A673 (cell line): ENCODE measurements around the gene ZNF777. TPM values are rescaled to one million over a fixed set of nuclear protein-coding genes. Genes with fewer than 3 reads are reported as not detected.

Source experiments
- BruUV-seq: library from RNA; stranded (reverse); fragments of 400-500 nt; replicated peaks from 2 replicates; lab custom pipeline; 2021; lab: Mats Ljungman, UMichigan
- CTCF ChIA-PET: fragments of 300-600 bp; sonication (Branson Sonifier 250); formaldehyde crosslinking; loops from one replicate; lab custom pipeline; 2022; ENCODE audit warnings: antibody characterized with exemption; lab: Charles Lee
- POLR2A ChIA-PET: fragments of 300-600 bp; sonication (Branson Sonifier 250); formaldehyde crosslinking; loops from one replicate; lab custom pipeline; 2022; ENCODE audit warnings: antibody characterized with exemption; ENCODE audit not compliant: low non-redundant PET; lab: Charles Lee
- DNase-seq: peaks from one replicate; pipeline ENCODE4 v3.0.0-alpha.2; 2015; ENCODE audit warnings: low spot score
- H3K27ac ChIP-seq: fragments of 200-600 bp; sonication (generic); 2 replicates; pipeline ENCODE4 v1.5.1; 2016; ENCODE audit warnings: mixed run types, low read depth, mild to moderate bottlenecking, mixed read lengths, antibody characterized with exemption, low read length; ENCODE audit not compliant: poor library complexity, severe bottlenecking
- H3K27me3 ChIP-seq: fragments of 200-600 bp; sonication (generic); replicated peaks from 2 replicates; pipeline ENCODE4 v1.6.1; 2017; ENCODE audit warnings: mixed run types, low read depth, mild to moderate bottlenecking, mixed read lengths, antibody characterized with exemption, low read length; ENCODE audit not compliant: insufficient read depth, poor library complexity
- H3K36me3 ChIP-seq: fragments of 200-600 bp; sonication (generic); 2 replicates; pipeline ENCODE4 v1.6.1; 2016; ENCODE audit warnings: mixed run types, mild to moderate bottlenecking, mixed read lengths, antibody characterized with exemption, low read length; ENCODE audit not compliant: insufficient read depth, poor library complexity, severe bottlenecking
- H3K4me1 ChIP-seq: fragments of 200-600 bp; sonication (generic); 2 replicates; pipeline ENCODE4 v1.6.1; 2017; ENCODE audit warnings: mixed run types, mild to moderate bottlenecking, mixed read lengths, antibody characterized with exemption, low read length; ENCODE audit not compliant: insufficient read depth, poor library complexity, severe bottlenecking
- H3K4me3 ChIP-seq: fragments of 200-600 bp; sonication (generic); 2 replicates; pipeline ENCODE4 v1.5.1; 2016; ENCODE audit warnings: low read depth, mixed run types, mild to moderate bottlenecking, mixed read lengths, low read length; ENCODE audit not compliant: poor library complexity, severe bottlenecking
- H3K9me3 ChIP-seq: fragments of 200-600 bp; sonication (generic); 2 replicates; pipeline ENCODE4 v1.6.1; 2016; ENCODE audit warnings: mixed run types, low read depth, mild to moderate bottlenecking, mixed read lengths, antibody characterized with exemption, low read length; ENCODE audit not compliant: poor library complexity, severe bottlenecking
- EZH2 ChIP-seq: fragments of 200-600 bp; sonication (generic); IDR thresholded peaks from 2 replicates; pipeline ENCODE4 v1.6.1; 2017; ENCODE audit warnings: borderline replicate concordance, low read depth, mild to moderate bottlenecking, mixed read lengths, antibody characterized with exemption, low read length; ENCODE audit not compliant: poor library complexity, severe bottlenecking
- intact Hi-C: fragments of 100-400 bp; cut with micrococcal nuclease; formaldehyde crosslinking; loops from one replicate; pipeline ENCODE4 v1.10.0; 2022; ENCODE audit not compliant: unreplicated experiment
- total RNA-seq: library from RNA; stranded (reverse); gene quantifications from 2 replicates; pipeline ENCODE4 v1.2.3, GENCODE V29; 2021
- TF ChIP-seq, protein P1 (sequence below): fragments of 300-800, 200-600 bp; sonication (generic); conservative IDR thresholded peaks from 2 replicates; pipeline ENCODE4 v1.5.1; 2017; ENCODE audit warnings: low read depth, mild to moderate bottlenecking, antibody characterized with exemption, low read length, moderate library complexity, mixed read lengths

Gene ZNF777
- total RNA-seq, 1 experiment from 2014 or later: 19.3 TPM

GRCh38 chr7:149505551-149505950 lies 44.7 kb upstream of the ZNF777 start:
- POLR2A ChIA-PET: no interaction called here
- intact Hi-C loops: no loop called here
- BruUV-seq: no TSS peak
- Histone ChIP-seq H3K36me3 (no peaks in the 10 kb centered on the region), H3K27ac (no peak overlapping the region), H3K9me3 (peaks cover 11% of the 10 kb centered on the region), H3K27me3 (peaks cover 2% of the 10 kb centered on the region), H3K4me3 (no peak overlapping the region), H3K4me1 (no peaks in the 10 kb centered on the region)
- no peak for TF ChIP-seq EZH2
- TF ChIP-seq, protein P1, sequence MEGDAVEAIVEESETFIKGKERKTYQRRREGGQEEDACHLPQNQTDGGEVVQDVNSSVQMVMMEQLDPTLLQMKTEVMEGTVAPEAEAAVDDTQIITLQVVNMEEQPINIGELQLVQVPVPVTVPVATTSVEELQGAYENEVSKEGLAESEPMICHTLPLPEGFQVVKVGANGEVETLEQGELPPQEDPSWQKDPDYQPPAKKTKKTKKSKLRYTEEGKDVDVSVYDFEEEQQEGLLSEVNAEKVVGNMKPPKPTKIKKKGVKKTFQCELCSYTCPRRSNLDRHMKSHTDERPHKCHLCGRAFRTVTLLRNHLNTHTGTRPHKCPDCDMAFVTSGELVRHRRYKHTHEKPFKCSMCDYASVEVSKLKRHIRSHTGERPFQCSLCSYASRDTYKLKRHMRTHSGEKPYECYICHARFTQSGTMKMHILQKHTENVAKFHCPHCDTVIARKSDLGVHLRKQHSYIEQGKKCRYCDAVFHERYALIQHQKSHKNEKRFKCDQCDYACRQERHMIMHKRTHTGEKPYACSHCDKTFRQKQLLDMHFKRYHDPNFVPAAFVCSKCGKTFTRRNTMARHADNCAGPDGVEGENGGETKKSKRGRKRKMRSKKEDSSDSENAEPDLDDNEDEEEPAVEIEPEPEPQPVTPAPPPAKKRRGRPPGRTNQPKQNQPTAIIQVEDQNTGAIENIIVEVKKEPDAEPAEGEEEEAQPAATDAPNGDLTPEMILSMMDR: no peak
- CTCF ChIA-PET: no interaction called here
- no peak for DNase-seq

DNA sequence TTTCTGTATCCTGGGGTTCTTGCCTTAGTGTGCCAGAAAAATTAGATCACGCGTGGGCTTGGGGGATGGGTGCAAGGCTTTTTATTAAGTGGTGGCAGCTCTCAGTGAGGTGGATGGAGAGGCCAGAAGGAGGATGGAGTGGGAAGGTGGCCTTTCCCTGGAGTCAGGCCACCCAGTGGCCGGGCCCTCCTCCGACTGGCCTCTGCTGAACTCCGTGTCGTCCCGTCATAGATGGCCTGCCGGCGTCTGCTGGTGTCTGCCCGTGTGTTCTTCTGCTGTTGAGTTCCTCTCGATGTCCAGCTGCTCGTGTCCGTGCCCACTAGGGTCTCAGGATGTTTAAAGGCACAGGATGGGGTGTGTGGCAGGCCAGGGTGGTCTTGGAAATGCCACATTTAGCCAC lies 40.8 kb upstream of the ZNF777 start:
- H3K27ac ChIP-seq: no peak overlapping the region
- TF ChIP-seq, protein P1: no peak
- no peak for TF ChIP-seq EZH2
- H3K4me1 ChIP-seq: no peaks in the 10 kb centered on the region
- H3K9me3 ChIP-seq: peaks cover 11% of the 10 kb centered on the region
- no peak for DNase-seq
- no peaks in the 10 kb centered on the region for H3K36me3 ChIP-seq
- peaks cover 24% of the 10 kb centered on the region for H3K27me3 ChIP-seq
- BruUV-seq: no TSS peak
- ChIA-PET CTCF (no interaction called here), POLR2A (no interaction called here)
- intact Hi-C loops: no loop called here
- H3K4me3 ChIP-seq: no peak overlapping the region

GRCh38 chr7:149500910-149501309 lies 40.0 kb upstream of the ZNF777 start:
- Histone ChIP-seq H3K4me3 (no peak overlapping the region), H3K27ac (no peak overlapping the region), H3K4me1 (peaks cover 3% of the 10 kb centered on the region), H3K9me3 (peaks cover 11% of the 10 kb centered on the region), H3K27me3 (peaks cover 24% of the 10 kb centered on the region), H3K36me3 (no peaks in the 10 kb centered on the region)
- DNase-seq: no peak
- ChIA-PET CTCF (no interaction called here), POLR2A (no interaction called here)
- intact Hi-C loops: no loop called here
- TF ChIP-seq, protein P1: no peak
- no peak for TF ChIP-seq EZH2
- BruUV-seq: no TSS peak
